ENCODE measurements around the gene PUM2. TPM values are rescaled to one million over a fixed set of nuclear protein-coding genes. Genes with fewer than 3 reads are reported as not detected.

Gene PUM2
- total RNA-seq, 4 donors from 2014 or later: 61.2 to 88.3 (median 74.8) TPM

DNA sequence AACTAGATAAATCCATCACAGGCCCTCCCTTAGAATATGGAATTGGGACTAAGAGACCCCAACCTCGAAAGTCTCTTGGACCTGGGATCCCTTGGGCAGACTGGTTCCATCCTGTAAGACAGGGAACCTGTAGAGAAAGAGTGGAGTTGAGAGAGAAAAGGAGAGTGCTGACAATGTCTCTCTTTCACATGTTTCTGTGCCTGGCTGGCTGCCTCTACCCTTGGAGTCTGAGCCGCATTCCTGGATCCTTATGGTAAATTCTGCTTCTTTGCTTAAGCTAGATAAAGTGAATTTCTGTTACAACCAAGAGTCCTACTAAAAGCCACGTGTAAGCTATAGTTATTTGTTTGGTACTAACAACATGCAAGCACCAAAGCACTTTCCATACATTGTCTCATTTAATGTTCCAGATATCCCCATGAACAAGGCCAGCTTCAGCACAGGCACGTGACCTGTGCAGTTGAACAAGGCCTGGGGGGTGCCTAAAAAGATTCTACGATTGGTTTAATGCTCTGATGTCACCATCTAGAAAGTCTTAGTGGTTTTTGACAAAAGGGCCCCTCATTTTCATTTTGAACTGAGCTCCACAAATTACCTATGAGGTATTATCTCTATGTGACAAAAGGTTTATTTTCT is 2.1 kb upstream of the PUM2 start:
- H3K27ac ChIP-seq: peak overlapping the region in 3 of 4 donors; percentile 93 to 98 (median 98)
- no peak for DNase-seq
- peaks cover 0 to 25% (median 14%) of the 10 kb centered on the region in 4 donors for H3K4me1 ChIP-seq
- H3K4me3 ChIP-seq: no peak overlapping the region
- H3K27me3 ChIP-seq: no peaks in the 10 kb centered on the region
- H3K9me3 ChIP-seq: no peaks in the 10 kb centered on the region
- no peaks in the 10 kb centered on the region for H3K36me3 ChIP-seq
- TF ChIP-seq, protein P1, sequence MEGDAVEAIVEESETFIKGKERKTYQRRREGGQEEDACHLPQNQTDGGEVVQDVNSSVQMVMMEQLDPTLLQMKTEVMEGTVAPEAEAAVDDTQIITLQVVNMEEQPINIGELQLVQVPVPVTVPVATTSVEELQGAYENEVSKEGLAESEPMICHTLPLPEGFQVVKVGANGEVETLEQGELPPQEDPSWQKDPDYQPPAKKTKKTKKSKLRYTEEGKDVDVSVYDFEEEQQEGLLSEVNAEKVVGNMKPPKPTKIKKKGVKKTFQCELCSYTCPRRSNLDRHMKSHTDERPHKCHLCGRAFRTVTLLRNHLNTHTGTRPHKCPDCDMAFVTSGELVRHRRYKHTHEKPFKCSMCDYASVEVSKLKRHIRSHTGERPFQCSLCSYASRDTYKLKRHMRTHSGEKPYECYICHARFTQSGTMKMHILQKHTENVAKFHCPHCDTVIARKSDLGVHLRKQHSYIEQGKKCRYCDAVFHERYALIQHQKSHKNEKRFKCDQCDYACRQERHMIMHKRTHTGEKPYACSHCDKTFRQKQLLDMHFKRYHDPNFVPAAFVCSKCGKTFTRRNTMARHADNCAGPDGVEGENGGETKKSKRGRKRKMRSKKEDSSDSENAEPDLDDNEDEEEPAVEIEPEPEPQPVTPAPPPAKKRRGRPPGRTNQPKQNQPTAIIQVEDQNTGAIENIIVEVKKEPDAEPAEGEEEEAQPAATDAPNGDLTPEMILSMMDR (IDR thresholded peaks at IDR 0.05): no peak
- no peak for TF ChIP-seq POLR2A (IDR thresholded peaks at IDR 0.05)

- Histone ChIP-seq H3K4me3 (no peak overlapping the region), H3K4me1 (peaks cover 0 to 30% (median 16%) of the 10 kb centered on the region in 4 donors), H3K9me3 (no peaks in the 10 kb centered on the region), H3K27ac (peak overlapping the region; percentile 93 to 98 (median 96)), H3K36me3 (no peaks in the 10 kb centered on the region), H3K27me3 (no peaks in the 10 kb centered on the region)
- no peak for DNase-seq
- TF ChIP-seq POLR2A (IDR thresholded peaks at IDR 0.05): no peak
- TF ChIP-seq, protein P1 (IDR thresholded peaks at IDR 0.05): no peak
These were observed 1.6 kb upstream of the PUM2 start for GRCh38 chr2:20352230-20352578.

DNA sequence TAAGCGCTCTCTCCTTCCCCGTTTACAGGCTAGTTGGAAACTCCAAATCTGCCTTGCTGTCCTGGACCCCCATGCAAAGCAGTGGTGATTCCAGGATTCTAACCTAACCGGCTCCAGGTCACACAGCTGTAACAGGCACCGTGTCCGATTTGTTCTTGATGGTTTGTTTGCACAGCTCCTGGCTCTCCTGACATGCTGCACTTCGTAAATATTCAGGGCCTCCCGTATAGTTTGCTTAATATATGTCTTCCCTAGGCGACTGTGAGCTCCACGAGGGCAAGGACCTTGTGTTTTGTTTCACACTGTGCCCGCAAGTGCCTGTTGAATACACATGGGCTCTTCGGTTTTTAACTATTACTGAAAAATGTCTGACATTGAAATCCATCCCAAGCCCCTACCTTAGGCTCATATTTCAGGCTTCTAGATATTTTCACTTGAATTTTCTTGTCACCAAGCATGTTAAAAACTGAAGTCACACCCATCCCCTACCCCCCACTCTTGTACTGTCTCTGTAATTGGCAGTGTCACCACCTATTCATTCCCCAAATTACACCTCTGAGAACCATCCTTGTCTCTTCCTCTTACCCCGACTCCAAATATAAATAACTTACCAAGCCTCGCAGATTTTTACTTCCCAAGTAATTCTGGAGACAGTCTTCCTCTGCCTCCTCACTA is 1.0 kb upstream of the PUM2 start:
- peak overlapping the region; percentile 93 to 98 (median 96) for H3K27ac ChIP-seq
- H3K4me3 ChIP-seq: peak overlapping the region; percentile 75 to 97 (median 87)
- no peaks in the 10 kb centered on the region for H3K36me3 ChIP-seq
- TF ChIP-seq POLR2A (IDR thresholded peaks at IDR 0.05): no peak
- TF ChIP-seq, protein P1 (IDR thresholded peaks at IDR 0.05): no peak
- H3K27me3 ChIP-seq: no peaks in the 10 kb centered on the region
- no peaks in the 10 kb centered on the region for H3K9me3 ChIP-seq
- DNase-seq: no peak
- peaks cover 0 to 35% (median 16%) of the 10 kb centered on the region in 4 donors for H3K4me1 ChIP-seq

GRCh38 chr2:20350041-20350712 is 467 bp downstream of the PUM2 start:
- peak; percentile 57 to 79 (median 76) for DNase-seq

DNA sequence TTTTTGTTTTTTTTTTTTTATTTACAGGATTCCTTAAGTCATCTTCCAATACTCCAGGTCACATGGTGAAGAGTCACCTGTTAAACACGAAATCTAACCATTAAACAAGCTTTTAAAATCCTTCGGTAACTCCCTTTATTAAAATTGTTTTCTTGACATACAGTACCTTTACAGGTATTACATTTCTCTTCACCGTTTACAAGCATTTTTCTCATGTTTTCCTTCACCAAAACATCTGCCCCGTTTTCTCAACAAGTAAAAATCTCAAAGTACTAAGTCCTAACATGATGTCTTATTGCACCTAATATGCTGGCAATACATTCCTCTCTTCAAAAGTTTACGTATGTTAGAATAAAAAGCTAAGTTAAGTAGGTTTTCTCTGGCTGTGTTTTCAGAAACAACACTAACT is 1.1 kb downstream of the PUM2 start:
- Histone ChIP-seq H3K4me3 (peak overlapping the region; percentile 75 to 97 (median 87)), H3K4me1 (peaks cover 0 to 51% (median 16%) of the 10 kb centered on the region in 4 donors), H3K9me3 (no peaks in the 10 kb centered on the region), H3K27me3 (no peaks in the 10 kb centered on the region), H3K36me3 (no peaks in the 10 kb centered on the region), H3K27ac (peak overlapping the region; percentile 93 to 98 (median 96))
- TF ChIP-seq, protein P1 (IDR thresholded peaks at IDR 0.05): no peak
- no peak for TF ChIP-seq POLR2A (IDR thresholded peaks at IDR 0.05)
- no peak for DNase-seq

More at GRCh38 chr2:20350041-20350712, 467 bp downstream of the PUM2 start:
- Histone ChIP-seq H3K27ac (peak overlapping the region; percentile 93 to 98 (median 96)), H3K9me3 (no peaks in the 10 kb centered on the region), H3K27me3 (no peaks in the 10 kb centered on the region), H3K4me1 (peaks cover 0 to 49% (median 16%) of the 10 kb centered on the region in 4 donors), H3K4me3 (peak overlapping the region; percentile 75 to 97 (median 87)), H3K36me3 (no peaks in the 10 kb centered on the region)
- TF ChIP-seq, protein P1 (IDR thresholded peaks at IDR 0.05): no peak
- TF ChIP-seq POLR2A (IDR thresholded peaks at IDR 0.05): no peak
